T-helper 1 cell treated with Interleukin-12 subunit alpha and Interleukin-12 subunit beta and Interleukin-4 antibody, amounts not matched to agents 30 μg/mL and 1 μg/mL, for 36 hours (primary cell): ENCODE data around the gene FGD1.

Experiments used
- H3K27ac Mint-ChIP-seq: one replicate; pipeline ENCODE4 v1.8.0; 2021; ENCODE audit warnings: mild to moderate bottlenecking, mixed read lengths
- H3K27me3 Mint-ChIP-seq: one replicate; pipeline ENCODE4 v1.8.0; 2021; ENCODE audit warnings: low read depth, mixed read lengths
- H3K36me3 Mint-ChIP-seq: one replicate; pipeline ENCODE4 v1.8.0; 2021; ENCODE audit warnings: low read depth, mixed read lengths
- H3K4me1 Mint-ChIP-seq: one replicate; pipeline ENCODE4 v1.8.0; 2021; ENCODE audit warnings: low read depth, mixed read lengths
- H3K4me3 Mint-ChIP-seq: one replicate; pipeline ENCODE4 v1.8.0; 2021; ENCODE audit warnings: mild to moderate bottlenecking, moderate library complexity, mixed read lengths
- H3K9me3 Mint-ChIP-seq: one replicate; pipeline ENCODE4 v1.8.0; 2021; ENCODE audit warnings: mixed read lengths

Gene FGD1

DNA sequence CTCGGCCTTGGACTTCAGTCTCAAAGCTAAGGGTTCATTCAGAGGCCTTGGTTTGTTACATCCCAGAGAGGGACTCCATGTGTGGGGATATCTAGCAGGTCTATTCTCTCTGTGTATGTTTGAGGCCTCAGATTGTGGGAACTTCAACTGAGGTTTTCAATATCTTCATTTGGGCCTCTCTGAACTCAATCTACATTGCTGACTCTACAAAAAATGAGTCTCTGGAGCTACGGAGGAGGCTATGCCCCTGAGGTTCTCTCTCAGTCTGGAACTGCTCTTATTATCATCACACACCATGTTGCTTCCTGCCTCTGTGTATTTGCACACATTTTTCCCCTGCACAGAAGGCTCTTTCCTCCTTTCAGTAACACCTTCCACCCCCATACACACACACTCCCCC lies 60.9 kb downstream of the FGD1 start:
- Mint-ChIP-seq H3K4me1 (peaks cover 4% of the 10 kb centered on the region), H3K36me3 (no peaks in the 10 kb centered on the region), H3K4me3 (no peak overlapping the region), H3K27ac (no peak overlapping the region), H3K27me3 (no peaks in the 10 kb centered on the region), H3K9me3 (no peaks in the 10 kb centered on the region)

DNA sequence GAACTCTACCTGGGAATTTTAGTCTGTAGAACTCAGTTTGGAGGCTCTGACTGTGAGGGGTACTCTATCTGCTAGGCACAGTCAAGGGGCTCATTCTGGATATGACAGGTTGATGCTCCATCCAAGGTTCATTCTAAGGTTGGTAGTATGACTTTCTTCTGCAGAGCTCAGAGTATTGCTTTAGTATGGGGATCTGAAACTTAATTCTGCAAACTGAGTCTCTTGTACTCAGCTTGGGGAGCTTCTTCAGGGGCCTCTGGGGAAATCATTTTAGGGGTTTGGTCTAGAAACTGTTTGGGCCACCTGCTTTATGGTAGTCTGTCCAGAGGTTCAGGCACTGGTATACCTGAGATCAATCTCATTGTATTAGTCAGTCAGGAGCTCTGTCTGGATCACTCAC lies 65.5 kb downstream of the FGD1 start:
- no peaks in the 10 kb centered on the region for H3K27me3 Mint-ChIP-seq
- H3K4me3 Mint-ChIP-seq = no peak overlapping the region
- no peaks in the 10 kb centered on the region for H3K9me3 Mint-ChIP-seq
- no peak overlapping the region for H3K27ac Mint-ChIP-seq
- H3K4me1 Mint-ChIP-seq = no peaks in the 10 kb centered on the region
- H3K36me3 Mint-ChIP-seq = no peaks in the 10 kb centered on the region

DNA sequence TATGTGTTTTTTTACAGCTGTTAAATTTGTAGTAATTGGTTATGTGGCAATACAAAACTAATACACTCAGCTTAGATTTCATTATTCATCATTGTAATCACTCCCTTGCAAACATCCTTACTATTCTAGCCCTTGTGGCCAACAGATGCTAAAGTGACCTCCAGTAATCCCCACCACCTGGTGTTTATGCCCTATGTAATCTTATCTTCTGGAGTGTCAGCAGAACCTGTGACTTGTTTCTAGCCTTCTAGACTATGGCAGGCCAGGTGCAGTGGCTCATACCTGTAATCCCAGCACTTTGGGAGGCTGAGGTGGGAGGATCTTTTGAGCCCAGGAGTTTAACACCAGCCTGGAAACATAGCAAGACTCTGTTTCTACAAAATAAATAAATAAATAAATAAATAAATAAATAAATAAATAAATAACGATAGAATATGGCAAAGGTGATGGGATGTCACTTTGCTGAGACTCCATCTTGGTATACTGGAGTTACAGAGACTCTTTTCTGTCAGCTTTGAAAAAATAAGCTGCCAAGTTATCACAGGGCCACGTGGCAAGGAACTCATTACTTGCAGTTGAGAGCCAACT lies 68.1 kb downstream of the FGD1 start:
- no peaks in the 10 kb centered on the region for H3K27me3 Mint-ChIP-seq
- no peak overlapping the region for H3K27ac Mint-ChIP-seq
- H3K4me1 Mint-ChIP-seq = no peaks in the 10 kb centered on the region
- no peaks in the 10 kb centered on the region for H3K36me3 Mint-ChIP-seq
- H3K9me3 Mint-ChIP-seq = no peaks in the 10 kb centered on the region
- H3K4me3 Mint-ChIP-seq = no peak overlapping the region

DNA sequence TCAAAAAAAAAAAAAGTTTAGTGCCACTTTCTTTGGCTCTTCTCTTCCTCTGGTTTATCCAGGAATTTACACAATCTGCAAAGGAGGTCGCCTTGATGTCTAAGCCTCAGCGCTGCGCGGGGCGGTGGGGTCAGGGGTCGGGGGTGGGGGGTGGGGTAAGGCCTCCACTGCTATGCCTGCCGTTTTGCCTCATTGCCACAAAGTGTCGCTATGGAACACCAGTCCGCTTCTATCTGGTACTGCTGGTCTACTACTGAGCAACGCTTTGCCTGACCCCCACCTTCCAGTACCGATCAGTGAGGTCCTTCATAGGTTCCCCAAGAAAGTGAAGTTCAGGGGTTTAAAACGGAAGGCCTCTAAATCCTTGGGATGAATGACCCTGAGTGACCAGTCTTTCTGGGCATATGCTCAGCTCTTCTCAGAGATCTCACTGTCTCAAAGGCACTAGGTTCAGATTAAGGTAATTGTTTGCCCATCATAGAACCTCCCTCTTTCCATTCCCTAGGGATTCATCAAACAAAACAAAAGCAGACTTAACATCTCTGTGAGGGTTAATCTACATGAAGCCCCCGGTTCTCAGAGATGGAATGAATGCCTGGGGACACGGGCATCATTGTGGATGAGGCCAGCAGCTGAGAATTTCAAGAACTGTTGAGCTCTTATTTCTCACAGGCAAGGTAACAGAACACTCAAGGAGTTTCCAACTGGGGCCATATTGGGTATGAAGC lies 72.7 kb downstream of the FGD1 start:
- Mint-ChIP-seq H3K36me3 (no peaks in the 10 kb centered on the region), H3K4me3 (no peak overlapping the region), H3K27me3 (peaks cover 11% of the 10 kb centered on the region), H3K9me3 (no peaks in the 10 kb centered on the region), H3K4me1 (no peaks in the 10 kb centered on the region), H3K27ac (no peak overlapping the region)

DNA sequence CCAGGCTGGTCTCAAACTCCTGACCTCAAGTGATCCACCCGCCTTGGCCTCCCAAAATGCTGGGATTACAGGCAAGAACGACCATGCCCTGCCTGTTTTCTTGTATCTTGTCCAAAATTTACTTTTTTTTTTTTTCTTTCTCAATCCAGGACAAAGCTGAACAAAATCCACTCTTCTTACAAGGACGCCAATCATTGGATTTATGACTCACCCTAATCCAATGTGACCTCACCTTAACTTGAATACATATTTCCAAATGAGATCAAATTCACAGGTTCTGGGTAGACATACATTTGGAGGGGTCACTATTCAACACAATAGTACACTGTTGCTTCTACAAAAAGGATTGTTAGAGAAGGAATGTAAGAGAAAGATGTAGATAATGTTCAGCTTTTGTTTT lies 73.9 kb downstream of the FGD1 start:
- Mint-ChIP-seq H3K9me3 (no peaks in the 10 kb centered on the region), H3K27ac (no peak overlapping the region), H3K4me1 (no peaks in the 10 kb centered on the region), H3K27me3 (peaks cover 12% of the 10 kb centered on the region), H3K4me3 (no peak overlapping the region), H3K36me3 (no peaks in the 10 kb centered on the region)

DNA sequence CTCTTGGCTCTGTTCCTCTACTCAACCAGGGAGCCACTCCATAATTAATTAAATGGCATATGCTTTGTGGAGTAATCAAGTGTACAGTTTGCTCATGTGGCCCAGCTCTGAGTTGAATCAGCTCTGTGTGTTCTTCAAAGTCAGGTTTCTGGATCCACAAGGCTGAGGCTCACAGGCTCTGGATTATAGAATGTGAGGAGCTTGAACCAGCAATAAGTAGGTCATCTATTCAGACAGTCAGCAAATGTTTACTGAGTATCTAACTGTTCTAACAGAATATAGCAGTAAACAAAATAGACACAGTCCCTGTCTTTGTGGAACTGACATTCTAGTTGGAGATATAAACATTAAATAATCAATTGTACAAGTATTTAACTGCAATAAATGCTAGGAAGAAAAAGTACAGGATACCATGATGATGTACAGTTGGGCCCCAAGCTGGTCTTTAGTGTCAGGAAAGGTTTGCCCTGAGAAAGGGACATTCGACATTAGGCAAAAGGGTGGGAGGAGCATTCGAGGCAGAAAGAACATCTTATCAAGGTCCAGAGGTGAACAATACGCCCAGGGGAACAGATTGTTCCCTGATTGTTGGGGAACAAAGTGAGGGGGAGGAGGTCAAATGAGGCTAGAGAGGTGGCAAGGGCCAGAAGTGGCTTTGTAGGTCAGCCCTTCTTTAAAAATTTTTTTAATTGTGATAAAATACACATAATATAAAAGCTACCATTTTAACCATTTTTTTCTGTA lies 76.3 kb downstream of the FGD1 start:
- H3K27ac Mint-ChIP-seq = no peak overlapping the region
- no peaks in the 10 kb centered on the region for H3K9me3 Mint-ChIP-seq
- no peak overlapping the region for H3K4me3 Mint-ChIP-seq
- H3K36me3 Mint-ChIP-seq = no peaks in the 10 kb centered on the region
- peaks cover 26% of the 10 kb centered on the region for H3K27me3 Mint-ChIP-seq
- H3K4me1 Mint-ChIP-seq = peaks cover 4% of the 10 kb centered on the region

DNA sequence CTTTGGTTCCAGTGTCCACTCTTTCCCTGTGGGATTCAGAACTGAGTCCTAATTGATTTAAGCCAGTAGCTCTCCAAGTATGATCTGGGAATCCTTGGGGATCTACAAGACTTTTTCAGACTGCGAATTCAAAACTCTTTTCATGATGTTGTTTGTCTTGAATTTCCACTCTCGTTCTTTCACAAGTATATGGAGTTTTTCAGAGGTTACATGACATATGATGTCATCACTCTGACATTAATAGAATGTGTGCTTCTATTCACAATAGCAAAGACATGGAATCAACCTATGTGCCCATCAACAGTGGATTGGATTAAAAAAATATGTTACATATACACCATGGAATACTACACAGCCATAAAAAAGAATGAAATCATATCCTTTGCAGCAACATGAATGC lies 79.1 kb downstream of the FGD1 start:
- Mint-ChIP-seq H3K27ac (no peak overlapping the region), H3K9me3 (no peaks in the 10 kb centered on the region), H3K27me3 (peaks cover 32% of the 10 kb centered on the region), H3K4me3 (no peak overlapping the region), H3K4me1 (peaks cover 4% of the 10 kb centered on the region), H3K36me3 (no peaks in the 10 kb centered on the region)

DNA sequence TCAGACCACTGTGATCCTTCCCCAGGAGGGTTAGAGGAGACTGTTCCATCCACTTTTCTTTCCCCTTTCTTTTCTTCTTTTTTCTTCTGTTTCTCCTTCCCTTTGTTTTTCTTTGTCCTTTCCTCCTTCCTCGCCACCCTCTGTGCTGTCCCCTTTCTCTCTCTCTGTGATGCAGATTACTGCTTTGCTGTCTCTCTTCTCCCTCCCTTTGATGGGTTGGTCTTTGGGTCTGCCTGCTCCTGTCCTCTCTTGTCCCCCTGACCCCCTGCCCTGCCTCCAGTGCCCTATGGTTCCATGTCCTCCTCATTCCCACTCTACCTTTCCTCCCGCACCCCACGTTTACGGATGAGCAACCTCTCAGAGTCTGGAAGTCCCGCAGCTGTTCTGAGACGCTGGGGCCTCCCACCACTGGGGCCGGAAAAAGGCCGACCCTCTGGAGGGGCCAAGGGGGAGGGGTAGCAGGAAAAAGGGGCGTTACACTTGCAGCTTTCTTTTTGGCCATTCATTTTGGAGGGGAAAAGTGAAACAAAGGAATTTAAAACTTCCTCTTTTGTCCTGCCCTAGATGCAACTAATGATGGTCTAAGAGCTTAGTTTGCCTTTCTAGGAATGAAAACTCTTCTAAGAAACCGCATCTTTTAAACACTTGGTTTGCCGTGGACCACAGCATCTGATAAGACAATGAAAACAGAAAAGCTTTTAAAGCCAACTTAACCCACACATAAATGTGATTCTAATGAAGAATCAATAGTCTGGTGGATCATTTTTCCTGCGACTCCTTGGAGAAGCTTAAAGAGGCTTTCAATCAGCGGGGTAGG lies 80.3 kb downstream of the FGD1 start:
- H3K36me3 Mint-ChIP-seq = no peaks in the 10 kb centered on the region
- H3K27ac Mint-ChIP-seq = no peak overlapping the region
- no peaks in the 10 kb centered on the region for H3K9me3 Mint-ChIP-seq
- peaks cover 32% of the 10 kb centered on the region for H3K27me3 Mint-ChIP-seq
- H3K4me1 Mint-ChIP-seq = peaks cover 4% of the 10 kb centered on the region
- no peak overlapping the region for H3K4me3 Mint-ChIP-seq

DNA sequence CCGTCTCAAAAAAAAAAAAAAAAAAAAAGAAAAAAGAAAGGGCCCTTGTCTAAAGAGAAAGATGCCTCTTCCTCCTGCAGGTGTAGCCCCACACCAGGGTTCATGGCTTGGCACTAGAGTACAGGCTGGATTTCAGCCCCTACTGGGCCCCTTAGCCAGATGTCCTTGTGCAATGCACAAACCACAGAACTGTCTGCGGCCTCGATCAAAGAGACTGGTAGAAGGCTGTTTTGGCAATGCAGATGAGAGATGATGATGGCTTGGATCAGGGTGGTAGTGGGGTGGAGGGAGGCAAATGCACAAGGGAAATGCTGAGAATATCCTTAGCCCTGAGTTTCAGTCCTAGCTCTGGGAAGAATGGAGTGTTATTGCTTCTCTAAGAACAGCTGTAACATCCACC lies 82.3 kb downstream of the FGD1 start:
- H3K27ac Mint-ChIP-seq = no peak overlapping the region

DNA sequence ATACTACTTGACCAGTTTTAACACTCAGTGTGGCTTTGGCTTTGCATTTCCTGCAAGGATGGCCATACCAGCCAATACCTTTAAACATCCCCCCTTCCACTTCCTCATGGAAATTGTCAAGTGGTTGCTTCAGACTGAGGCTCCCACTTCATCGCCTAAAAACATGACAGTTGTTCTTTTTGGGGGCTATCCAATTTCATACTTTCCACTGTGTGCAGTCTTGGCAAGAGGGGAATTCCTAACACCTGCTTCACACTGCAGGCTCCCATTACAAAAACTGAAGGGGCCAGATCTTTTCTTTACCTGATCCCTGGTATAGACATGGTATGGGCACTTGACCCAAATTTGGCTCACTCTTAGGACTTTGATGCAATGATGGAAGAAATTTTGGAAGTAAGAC lies 84.3 kb downstream of the FGD1 start:
- peaks cover 25% of the 10 kb centered on the region for H3K27me3 Mint-ChIP-seq
- no peak overlapping the region for H3K4me3 Mint-ChIP-seq
- H3K9me3 Mint-ChIP-seq = no peaks in the 10 kb centered on the region
- peaks cover 9% of the 10 kb centered on the region for H3K4me1 Mint-ChIP-seq
- no peaks in the 10 kb centered on the region for H3K36me3 Mint-ChIP-seq
- H3K27ac Mint-ChIP-seq = no peak overlapping the region

More for the DNA sequence above, 82.3 kb downstream of the FGD1 start:
- Mint-ChIP-seq H3K9me3 (no peaks in the 10 kb centered on the region), H3K27me3 (peaks cover 23% of the 10 kb centered on the region), H3K4me1 (peaks cover 9% of the 10 kb centered on the region), H3K4me3 (no peak overlapping the region), H3K36me3 (no peaks in the 10 kb centered on the region)

DNA sequence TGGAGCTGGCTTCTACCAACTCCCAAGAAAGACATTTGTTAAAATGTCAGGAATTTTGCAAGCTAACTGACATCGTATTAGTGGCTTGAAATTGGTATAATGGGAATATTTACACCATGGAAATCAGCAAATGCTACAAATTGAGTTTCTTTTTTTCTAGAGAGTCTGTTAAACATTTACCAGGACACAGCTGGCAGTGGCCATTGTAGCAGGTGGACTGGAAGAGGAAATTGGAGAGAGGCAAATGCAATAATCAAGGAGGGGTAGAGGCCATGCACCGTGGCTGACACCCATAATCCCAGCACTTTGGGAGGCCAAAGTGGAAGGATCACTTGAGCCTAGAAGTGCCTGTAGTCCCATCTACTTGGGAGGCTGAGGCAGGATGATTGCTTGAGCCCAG lies 88.8 kb downstream of the FGD1 start:
- Mint-ChIP-seq H3K4me3 (no peak overlapping the region), H3K4me1 (peaks cover 5% of the 10 kb centered on the region), H3K27ac (no peak overlapping the region), H3K36me3 (no peaks in the 10 kb centered on the region), H3K27me3 (peaks cover 20% of the 10 kb centered on the region), H3K9me3 (no peaks in the 10 kb centered on the region)

DNA sequence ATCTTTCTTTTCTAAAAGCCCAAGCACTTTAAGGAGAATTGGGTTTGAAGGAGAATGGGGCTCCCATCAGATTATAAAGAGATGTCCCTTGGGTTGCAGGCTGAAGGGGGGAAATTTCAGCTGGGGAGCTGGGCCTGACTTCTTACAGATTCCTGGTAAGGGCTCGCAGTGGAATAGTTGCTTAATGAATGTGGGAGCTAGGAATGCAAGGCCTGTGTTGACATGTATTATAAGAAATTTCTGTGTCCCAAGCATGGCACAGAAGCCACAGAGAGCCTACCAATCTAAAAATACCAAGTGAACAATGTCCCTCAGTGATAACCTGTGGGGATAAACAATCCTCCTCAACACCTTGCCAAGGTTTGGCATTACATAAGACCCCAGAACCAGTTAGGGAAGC lies 98.9 kb downstream of the FGD1 start:
- no peak overlapping the region for H3K4me3 Mint-ChIP-seq
- no peaks in the 10 kb centered on the region for H3K4me1 Mint-ChIP-seq
- H3K27ac Mint-ChIP-seq = no peak overlapping the region
- no peaks in the 10 kb centered on the region for H3K9me3 Mint-ChIP-seq
- no peaks in the 10 kb centered on the region for H3K36me3 Mint-ChIP-seq
- peaks cover 4% of the 10 kb centered on the region for H3K27me3 Mint-ChIP-seq
